Thyroid gland (tissue), 4 donors: ENCODE measurements around the gene POU2F2. TPM values are rescaled to one million over a fixed set of nuclear protein-coding genes. Genes with fewer than 3 reads are reported as not detected.
"Not testable (repeated sequence)": the region's sequence is repeated elsewhere in the genome, so short reads cannot be mapped to it uniquely, and the experiment has no call there.

Source experiments
- DNase-seq, 2 donors: peaks; one replicate each; pipeline ENCODE4 v3.0.0-alpha.2; 2019
- H3K27ac ChIP-seq, 3 donors: fragments of 200-600 bp; sonication (generic); 1 replicate in 2 of 3; 2 replicates in 1 of 3; pipeline ENCODE4 v1.5.1; 2016 to 2019; ENCODE audit warnings: mild to moderate bottlenecking in 1 of 3, moderate library complexity in 1 of 3
- H3K27me3 ChIP-seq: fragments of 200-600 bp; sonication (generic); one replicate; pipeline ENCODE4 v1.5.1; 2019
- H3K36me3 ChIP-seq, 2 donors: fragments of 200-600 bp; sonication (generic); one replicate each; pipeline ENCODE4 v1.5.1; 2016 to 2019
- H3K4me1 ChIP-seq, 2 donors: fragments of 200-600 bp; sonication (generic); one replicate each; pipeline ENCODE4 v1.5.1; 2017 to 2019
- H3K4me3 ChIP-seq, 3 donors: fragments of 200-600 bp; sonication (generic); replicated peaks in 1 of 3; 1 replicate in 2 of 3; 2 replicates in 1 of 3; pipeline ENCODE4 v1.5.1; 2016; ENCODE audit warnings: mild to moderate bottlenecking in 1 of 3
- H3K9me3 ChIP-seq: fragments of 200-600 bp; sonication (generic); one replicate; pipeline ENCODE4 v1.5.1; 2017
- CTCF ChIP-seq, 6 experiments: fragments of 200-600 bp in 3 of 6; fragments of 450-650 bp in 3 of 6; sonication (generic) in 3 of 6; IDR thresholded peaks; one replicate each; pipeline ENCODE4 v1.5.1; 2016 to 2019; ENCODE audit warnings: antibody characterized with exemption in 6 of 6, mild to moderate bottlenecking in 2 of 6, inconsistent platforms in 1 of 6, moderate library complexity in 1 of 6
- POLR2A ChIP-seq, 2 donors: fragments of 450-650 bp; IDR thresholded peaks; one replicate each; pipeline ENCODE4 v1.6.1; 2017; ENCODE audit warnings: antibody characterized with exemption in 2 of 2, mild to moderate bottlenecking in 2 of 2, moderate library complexity in 1 of 2
- WGBS, 2 donors: methylation state at CpG; one replicate each; pipeline ENCODE4 v1.1.5; 2017; 5-methylcytosine and 5-hydroxymethylcytosine counted together
- intact Hi-C: fragments of 100-400 bp; cut with DNase I; formaldehyde crosslinking; loops from one replicate; pipeline ENCODE4 v1.15.1; 2023
- total RNA-seq, 4 donors: library from RNA; depleted of rRNA; stranded (reverse); fragments of >200 nt; gene quantifications; one replicate each; pipeline ENCODE4 v1.2.3, GENCODE V29; 2016

Gene POU2F2
- total RNA-seq, 4 donors from 2014 or later = 0.11 to 0.49 (median 0.15) TPM

- H3K36me3 ChIP-seq = peaks cover 0 to 7% of the 10 kb centered on the region in 2 donors
- H3K27me3 ChIP-seq = no peaks in the 10 kb centered on the region
- H3K27ac ChIP-seq = no peak overlapping the region
- intact Hi-C loops = no loop called here
- 70 to 85% methylated on average over 7 to 10 of the region's 10 CpGs for WGBS, 2 donors
- H3K9me3 ChIP-seq = no peaks in the 10 kb centered on the region
- no peak for TF ChIP-seq POLR2A (IDR thresholded peaks at IDR 0.05)
- no peaks in the 10 kb centered on the region for H3K4me1 ChIP-seq
- H3K4me3 ChIP-seq = no peak overlapping the region
- no peak for DNase-seq
Observed at GRCh38 chr19:42052241-42052863, 79.9 kb downstream of the POU2F2 start.

GRCh38 chr19:42051166-42052115 lies 80.8 kb downstream of the POU2F2 start:
- Histone ChIP-seq H3K27me3 (no peaks in the 10 kb centered on the region), H3K4me3 (no peak overlapping the region), H3K36me3 (peaks cover 0 to 5% of the 10 kb centered on the region in 2 donors), H3K27ac (no peak overlapping the region), H3K9me3 (no peaks in the 10 kb centered on the region), H3K4me1 (no peaks in the 10 kb centered on the region)
- DNase-seq = no peak
- 87 to 95% methylated on average over 14 of the region's 14 CpGs for WGBS, 2 donors
- intact Hi-C loops = no loop called here
- TF ChIP-seq CTCF (IDR thresholded peaks at IDR 0.05) (no peak), POLR2A (IDR thresholded peaks at IDR 0.05) (no peak)

- no peak overlapping the region for H3K27ac ChIP-seq
- H3K4me3 ChIP-seq = no peak overlapping the region
- H3K36me3 ChIP-seq = no peaks in the 10 kb centered on the region
- intact Hi-C loops = no loop called here
- H3K27me3 ChIP-seq = no peaks in the 10 kb centered on the region
- no peaks in the 10 kb centered on the region for H3K9me3 ChIP-seq
- WGBS, 2 donors = 55 to 64% methylated on average over 4 of the region's 4 CpGs
- TF ChIP-seq CTCF (IDR thresholded peaks at IDR 0.05) (no peak), POLR2A (IDR thresholded peaks at IDR 0.05) (no peak)
- H3K4me1 ChIP-seq = no peaks in the 10 kb centered on the region
- DNase-seq = no peak
Observed at GRCh38 chr19:42048992-42049391, 83.3 kb downstream of the POU2F2 start.

- TF ChIP-seq POLR2A (IDR thresholded peaks at IDR 0.05) (no peak), CTCF (IDR thresholded peaks at IDR 0.05) (no peak)
- Histone ChIP-seq H3K27ac (no peak overlapping the region), H3K36me3 (no peaks in the 10 kb centered on the region), H3K4me3 (no peak overlapping the region), H3K4me1 (no peaks in the 10 kb centered on the region), H3K27me3 (no peaks in the 10 kb centered on the region), H3K9me3 (no peaks in the 10 kb centered on the region)
- DNase-seq = no peak
- 94 to 95% methylated on average over 7 of the region's 7 CpGs for WGBS, 2 donors
- intact Hi-C loops = no loop called here
Observed at GRCh38 chr19:42045575-42045974, 86.7 kb downstream of the POU2F2 start.

GRCh38 chr19:42042455-42043170 lies 89.6 kb downstream of the POU2F2 start:
- TF ChIP-seq POLR2A (IDR thresholded peaks at IDR 0.05) = no peak
- no peak for TF ChIP-seq CTCF (IDR thresholded peaks at IDR 0.05)
- intact Hi-C loops = no loop called here
- Histone ChIP-seq H3K4me1 (peaks cover 15 to 16% of the 10 kb centered on the region in 2 donors), H3K4me3 (no peak overlapping the region), H3K27ac (no peak overlapping the region), H3K27me3 (no peaks in the 10 kb centered on the region), H3K9me3 (no peaks in the 10 kb centered on the region), H3K36me3 (no peaks in the 10 kb centered on the region)
- no peak for DNase-seq
- 94 to 96% methylated on average over 28 to 30 of the region's 30 CpGs for WGBS, 2 donors

GRCh38 chr19:42040491-42040890 lies 91.8 kb downstream of the POU2F2 start:
- not testable (repeated sequence) for H3K36me3 ChIP-seq, DNase-seq

More at GRCh38 chr19:42040491-42040890, 91.8 kb downstream of the POU2F2 start:
- intact Hi-C loops, H3K27ac ChIP-seq, H3K4me3 ChIP-seq, H3K9me3 ChIP-seq, H3K27me3 ChIP-seq: not testable (repeated sequence)
- H3K4me1 ChIP-seq = peaks cover 17 to 18% of the 10 kb centered on the region in 2 donors
- 94 to 95% methylated on average over 9 of the region's 9 CpGs for WGBS, 2 donors
